ENCODE measurements around the gene MEIOB. TPM values are rescaled to one million over a fixed set of nuclear protein-coding genes. Genes with fewer than 3 reads are reported as not detected.

The MEIOB gene
- total RNA-seq, 2 experiments from 2014 or later: not detected

Other genes with a start within 250 kb of the MEIOB start
- 1 to 10 TPM; 1.4 to 2.8 TPM for gene JPT2, start 193.9 kb downstream of the MEIOB start, total RNA-seq
- 100 to 1,000 TPM; 381 to 419 TPM for gene MAPK8IP3, start 166.0 kb downstream of the MEIOB start, total RNA-seq
- 10 to 100 TPM; 40.3 to 43.2 TPM for gene NME3, start 100.6 kb downstream of the MEIOB start, total RNA-seq
- gene EME2, start 99.4 kb downstream of the MEIOB start, total RNA-seq: 10 to 100 TPM; 27.5 to 31.7 TPM
- gene MRPS34, start 99.0 kb downstream of the MEIOB start, total RNA-seq: 10 to 100 TPM; 18.9 to 21.4 TPM
- 10 to 100 TPM; 70.3 to 72.3 TPM for gene SPSB3, start 89.6 kb downstream of the MEIOB start, total RNA-seq
- 10 to 100 TPM; 33.1 to 39.2 TPM for gene NUBP2, start 89.2 kb downstream of the MEIOB start, total RNA-seq
- 1 to 10 TPM in 1 of 2 experiments, under 1 TPM in 1; 0.62 to 1.2 TPM for gene IGFALS, start 78.5 kb downstream of the MEIOB start, total RNA-seq
- 10 to 100 TPM; 32.5 to 41.1 TPM for gene HAGH, start 45.3 kb downstream of the MEIOB start, total RNA-seq
- gene FAHD1, start 45.0 kb downstream of the MEIOB start, total RNA-seq: 10 to 100 TPM; 11.7 to 13.7 TPM
- not detected for gene HS3ST6, start 46.3 kb upstream of the MEIOB start, total RNA-seq
- 1 to 10 TPM; 1.9 to 3.0 TPM for gene MSRB1, start 71.0 kb upstream of the MEIOB start, total RNA-seq
- gene RPL3L, start 82.5 kb upstream of the MEIOB start, total RNA-seq: not detected
- gene NDUFB10, start 87.4 kb upstream of the MEIOB start, total RNA-seq: 10 to 100 TPM; 36.2 to 38.4 TPM
- 1,000 to 10,000 TPM; 4,060 to 4,094 TPM for gene RPS2, start 92.7 kb upstream of the MEIOB start, total RNA-seq
- gene RNF151, start 94.7 kb upstream of the MEIOB start, total RNA-seq: not detected
- 10 to 100 TPM; 15.4 to 16.6 TPM for gene TBL3, start 99.9 kb upstream of the MEIOB start, total RNA-seq
- gene NOXO1, start 109.3 kb upstream of the MEIOB start, total RNA-seq: under 1 TPM; 0.76 to 0.83 TPM
- 10 to 100 TPM; 15.6 to 16.1 TPM for gene GFER, start 112.0 kb upstream of the MEIOB start, total RNA-seq
- 1 to 10 TPM; 6.2 to 6.6 TPM for gene SYNGR3, start 117.8 kb upstream of the MEIOB start, total RNA-seq
- gene ZNF598, start 137.7 kb upstream of the MEIOB start, total RNA-seq: 10 to 100 TPM; 49.0 to 50.8 TPM
- not detected for gene NPW, start 147.6 kb upstream of the MEIOB start, total RNA-seq
- 1 to 10 TPM in 1 of 2 experiments, under 1 TPM in 1; 0.76 to 2.3 TPM for gene NHERF2, start 154.7 kb upstream of the MEIOB start, total RNA-seq
- gene NTHL1, start 175.7 kb upstream of the MEIOB start, total RNA-seq: 1 to 10 TPM; 1.7 to 2.0 TPM
- gene TSC2, start 175.8 kb upstream of the MEIOB start, total RNA-seq: 10 to 100 TPM; 76.2 to 84.1 TPM

Data from CD8-positive, alpha-beta T cell (primary cell).